NT2/D1 (cell line): ENCODE data around the gene RNF149.

Source experiments
- DNase-seq: peaks from one replicate; pipeline ENCODE4 v3.0.0-alpha.2; 2011; ENCODE audit warnings: low read depth, low spot score
- H3K27me3 ChIP-seq: 2 replicates; pipeline ENCODE4 v1.6.0; 2011; ENCODE audit warnings: mild to moderate bottlenecking; ENCODE audit not compliant: insufficient read length, insufficient read depth
- H3K36me3 ChIP-seq: 2 replicates; pipeline ENCODE4 v1.6.1; 2011; ENCODE audit warnings: mild to moderate bottlenecking, low read length, mixed read lengths; ENCODE audit not compliant: insufficient read depth, insufficient read length
- H3K4me1 ChIP-seq: 2 replicates; pipeline ENCODE4 v1.5.1; 2011; ENCODE audit not compliant: insufficient read depth, insufficient read length
- H3K4me3 ChIP-seq: 2 replicates; pipeline ENCODE4 v1.5.1; 2011; ENCODE audit warnings: low read depth; ENCODE audit not compliant: insufficient read length
- H3K9ac ChIP-seq: 2 replicates; pipeline ENCODE4 v1.6.0; 2011; ENCODE audit warnings: low read depth; ENCODE audit not compliant: insufficient read length
- H3K9me3 ChIP-seq: 2 replicates; pipeline ENCODE4 v1.5.1; 2011; ENCODE audit warnings: mild to moderate bottlenecking, low read length; ENCODE audit not compliant: insufficient read depth
- SUZ12 ChIP-seq: IDR thresholded peaks from 2 replicates; pipeline ENCODE4 v1.6.1; 2011; ENCODE audit not compliant: insufficient read length, insufficient read depth; ENCODE audit errors: extremely low read depth
- YY1 ChIP-seq: IDR thresholded peaks from 2 replicates; pipeline ENCODE4 v1.6.1; 2011; ENCODE audit not compliant: insufficient read length, insufficient read depth
- ZNF274 ChIP-seq: IDR thresholded peaks from 2 replicates; pipeline ENCODE4 v1.6.1; 2011; ENCODE audit warnings: mild to moderate bottlenecking, low read depth, low read length

Gene RNF149

DNA sequence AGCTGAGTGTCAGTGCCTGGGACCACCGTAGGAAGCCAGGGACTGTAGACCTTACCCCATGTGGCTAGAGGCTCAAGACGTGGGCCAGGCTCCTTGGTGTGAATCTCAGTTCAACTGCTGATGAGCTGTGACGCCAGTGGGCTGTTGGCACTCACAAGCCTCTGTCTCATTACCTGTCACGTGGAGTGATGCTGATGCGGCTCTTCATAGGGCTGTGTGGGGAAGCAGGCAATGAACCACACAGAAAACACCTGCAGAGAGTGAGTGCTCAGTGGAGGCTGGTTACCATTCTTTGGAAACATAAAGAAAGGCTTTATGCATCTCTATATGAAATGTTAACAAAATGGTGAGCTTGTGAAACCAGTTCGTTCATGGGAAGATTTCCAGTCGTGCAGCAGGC, 42.7 kb upstream of the RNF149 start:
- H3K9me3 ChIP-seq: no peaks in the 10 kb centered on the region
- H3K27me3 ChIP-seq: no peaks in the 10 kb centered on the region
- no peaks in the 10 kb centered on the region for H3K36me3 ChIP-seq
- TF ChIP-seq ZNF274 (no peak), SUZ12 (no peak), YY1 (no peak)
- DNase-seq: no peak
- no peak overlapping the region for H3K9ac ChIP-seq
- H3K4me3 ChIP-seq: no peak overlapping the region
- H3K4me1 ChIP-seq: peaks cover 5% of the 10 kb centered on the region

DNA sequence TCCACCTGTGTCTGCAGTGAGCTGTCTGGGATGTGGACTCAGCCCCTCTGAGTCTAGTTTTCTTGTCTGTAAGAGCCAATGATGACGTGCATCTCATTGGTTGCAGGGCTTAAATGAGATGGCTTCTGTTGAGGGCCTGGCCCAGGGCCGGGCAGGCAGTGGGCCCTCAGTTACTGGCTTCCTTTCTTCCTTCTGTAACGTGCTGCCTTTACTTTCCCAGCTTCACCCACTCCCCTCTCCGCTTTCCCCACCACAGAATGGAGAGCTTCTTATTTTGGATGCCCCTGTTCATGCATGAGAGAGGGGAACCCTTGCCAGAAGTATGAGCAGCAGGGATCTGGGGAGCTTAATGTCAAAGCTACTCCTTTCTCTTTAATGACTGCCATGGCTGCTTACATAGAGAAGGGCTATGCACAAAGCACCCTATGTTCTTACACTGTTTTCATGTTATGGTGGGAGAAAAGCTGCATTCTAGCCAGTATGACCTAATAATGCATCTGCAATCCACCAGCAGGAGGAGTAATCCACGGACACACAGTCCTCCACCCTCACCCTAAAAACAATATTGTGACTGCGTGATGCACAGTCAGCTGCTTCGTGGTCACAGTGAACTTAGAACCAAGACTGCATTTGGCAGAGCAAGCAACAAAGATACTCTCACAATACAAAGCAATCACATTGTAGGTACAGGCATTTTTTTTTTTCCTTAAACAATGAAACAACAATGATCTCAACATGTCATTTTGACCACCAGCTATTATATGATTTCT, 41.6 kb upstream of the RNF149 start:
- TF ChIP-seq SUZ12 (no peak), ZNF274 (no peak), YY1 (no peak)
- Histone ChIP-seq H3K4me3 (no peak overlapping the region), H3K9ac (no peak overlapping the region), H3K9me3 (no peaks in the 10 kb centered on the region), H3K4me1 (peaks cover 3% of the 10 kb centered on the region), H3K27me3 (no peaks in the 10 kb centered on the region), H3K36me3 (no peaks in the 10 kb centered on the region)
- no peak for DNase-seq

DNA sequence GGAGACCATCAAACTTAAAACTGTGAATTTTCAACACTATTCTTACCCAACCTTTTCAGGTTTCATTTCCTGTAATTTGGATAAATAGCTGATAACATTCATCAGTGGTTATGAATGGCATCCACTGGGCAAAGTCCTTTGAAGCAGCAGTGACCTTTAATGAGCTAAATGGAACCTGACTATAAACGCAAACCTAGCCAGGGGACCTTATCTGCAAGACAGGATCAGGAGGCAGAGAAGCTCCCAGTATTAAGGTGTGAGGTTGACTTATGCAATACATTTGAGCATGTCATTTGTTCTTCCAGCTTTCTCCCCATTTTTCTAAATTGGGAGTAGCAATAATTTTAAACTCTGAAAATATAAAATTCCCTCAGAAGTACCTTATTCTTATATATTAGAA, 40.4 kb upstream of the RNF149 start:
- no peak overlapping the region for H3K9ac ChIP-seq
- no peak overlapping the region for H3K4me3 ChIP-seq
- no peaks in the 10 kb centered on the region for H3K9me3 ChIP-seq
- no peaks in the 10 kb centered on the region for H3K4me1 ChIP-seq
- TF ChIP-seq SUZ12: no peak
- TF ChIP-seq YY1: no peak
- TF ChIP-seq ZNF274: no peak
- no peak for DNase-seq
- no peaks in the 10 kb centered on the region for H3K36me3 ChIP-seq
- no peaks in the 10 kb centered on the region for H3K27me3 ChIP-seq

DNA sequence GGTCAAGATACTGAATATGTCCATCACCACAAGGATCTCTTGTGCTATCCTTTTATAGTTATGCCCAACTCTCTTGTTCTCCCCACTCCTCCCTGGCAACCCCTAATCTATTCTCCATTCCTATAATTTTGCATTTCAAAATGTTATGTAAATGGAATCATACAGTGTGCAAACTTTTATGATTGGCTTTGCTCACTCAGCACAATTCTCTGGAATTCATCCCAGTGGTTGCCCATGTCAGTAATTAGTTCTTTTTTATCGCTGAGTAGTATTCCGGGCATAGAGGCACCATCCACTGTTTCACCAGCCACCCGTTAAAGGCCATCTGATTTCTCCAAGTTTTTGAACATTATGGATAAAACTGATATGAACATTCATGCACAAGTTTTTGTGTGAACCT, 38.4 kb upstream of the RNF149 start:
- H3K4me1 ChIP-seq: peaks cover 2% of the 10 kb centered on the region
- H3K4me3 ChIP-seq: no peak overlapping the region
- no peak for DNase-seq

DNA sequence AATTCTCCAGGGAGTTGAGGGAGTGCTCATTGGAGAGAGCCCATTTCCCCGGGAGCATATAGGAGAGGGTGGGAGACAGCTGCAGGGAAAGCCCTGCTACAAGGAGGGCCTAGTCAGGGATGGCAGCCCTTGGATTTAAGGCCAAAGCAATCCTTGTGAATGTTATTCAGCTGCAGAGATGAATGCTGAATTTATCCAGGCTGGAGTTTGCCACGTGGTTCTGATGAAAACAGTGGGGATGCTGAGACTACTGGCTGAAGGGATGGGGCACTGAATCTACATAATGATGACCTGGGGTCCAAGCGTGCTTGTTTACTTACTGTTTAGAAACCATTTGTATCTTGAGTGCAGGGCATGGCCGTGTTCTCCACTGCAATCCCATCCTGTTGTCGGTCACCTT, 35.6 kb upstream of the RNF149 start:
- peaks cover 5% of the 10 kb centered on the region for H3K4me1 ChIP-seq
- no peaks in the 10 kb centered on the region for H3K9me3 ChIP-seq
- TF ChIP-seq ZNF274: no peak
- TF ChIP-seq YY1: no peak
- TF ChIP-seq SUZ12: no peak

More for the DNA sequence above, 38.4 kb upstream of the RNF149 start:
- TF ChIP-seq SUZ12 (no peak), ZNF274 (no peak), YY1 (no peak)
- H3K36me3 ChIP-seq: no peaks in the 10 kb centered on the region
- no peaks in the 10 kb centered on the region for H3K27me3 ChIP-seq
- H3K9me3 ChIP-seq: no peaks in the 10 kb centered on the region
- no peak overlapping the region for H3K9ac ChIP-seq

DNA sequence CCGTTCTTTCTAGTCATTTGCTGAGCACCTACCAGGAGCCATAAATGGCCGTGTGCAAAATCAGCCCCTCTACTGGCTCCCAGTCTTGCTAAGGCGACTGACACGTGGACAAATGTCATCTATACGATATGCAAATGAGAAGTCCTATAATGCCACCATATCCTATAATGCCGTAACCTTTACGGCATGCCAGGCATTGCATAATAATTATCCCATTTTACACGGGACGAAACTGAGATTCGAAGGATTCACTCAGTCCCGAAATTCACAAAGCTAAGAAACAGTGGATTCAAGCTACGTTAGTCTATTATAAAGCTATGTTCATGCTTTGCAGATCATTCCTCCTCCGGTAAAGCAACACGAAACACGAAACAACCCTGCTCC, 34.1 kb upstream of the RNF149 start:
- no peaks in the 10 kb centered on the region for H3K36me3 ChIP-seq

More for the DNA sequence above, 35.6 kb upstream of the RNF149 start:
- no peak overlapping the region for H3K4me3 ChIP-seq
- H3K9ac ChIP-seq: no peak overlapping the region
- no peaks in the 10 kb centered on the region for H3K27me3 ChIP-seq
- H3K36me3 ChIP-seq: no peaks in the 10 kb centered on the region
- DNase-seq: no peak

DNA sequence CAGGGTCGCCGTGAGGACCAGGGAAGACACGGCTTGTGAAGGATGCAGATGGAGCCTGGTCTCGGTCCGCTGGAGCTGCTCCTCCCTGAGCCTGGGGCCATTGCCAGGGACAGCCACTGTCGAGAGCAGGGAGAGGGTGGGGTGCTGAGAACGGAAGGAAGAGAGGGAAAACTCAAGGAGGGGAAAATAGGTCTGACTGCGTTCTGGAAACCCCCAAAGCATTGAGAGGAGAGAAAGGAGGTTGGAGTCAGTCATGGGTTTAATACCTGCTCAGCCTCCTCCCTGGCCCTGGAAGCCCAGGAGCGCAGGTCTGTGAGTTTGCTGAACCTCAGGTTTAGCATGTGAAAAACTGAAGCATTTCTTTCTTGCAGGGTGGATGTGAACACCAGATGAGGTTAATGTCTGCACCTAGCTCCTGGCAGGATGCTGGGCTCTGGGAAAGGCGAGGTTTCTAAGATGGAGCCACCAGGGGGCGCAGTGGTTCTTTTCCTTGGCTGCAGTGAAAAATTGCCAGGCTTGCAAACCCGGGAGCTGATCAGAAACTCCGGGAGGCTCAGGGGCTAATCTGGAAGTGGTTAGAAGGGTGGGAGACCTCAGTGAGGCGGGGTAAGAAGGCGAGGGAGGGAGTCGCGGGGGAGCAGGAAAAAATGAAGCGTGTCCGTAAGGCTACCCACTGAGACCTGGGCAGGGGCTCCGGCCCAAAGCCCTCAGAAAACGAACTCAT, 33.6 kb upstream of the RNF149 start:
- Histone ChIP-seq H3K27me3 (no peaks in the 10 kb centered on the region), H3K9me3 (no peaks in the 10 kb centered on the region), H3K4me3 (no peak overlapping the region), H3K36me3 (no peaks in the 10 kb centered on the region), H3K9ac (no peak overlapping the region), H3K4me1 (peaks cover 8% of the 10 kb centered on the region)
- TF ChIP-seq YY1 (no peak), SUZ12 (no peak), ZNF274 (no peak)
- DNase-seq: peak; percentile 79

More for the DNA sequence above, 34.1 kb upstream of the RNF149 start:
- no peak for DNase-seq
- TF ChIP-seq ZNF274 (no peak), YY1 (no peak), SUZ12 (no peak)
- Histone ChIP-seq H3K4me3 (no peak overlapping the region), H3K4me1 (peaks cover 8% of the 10 kb centered on the region), H3K27me3 (no peaks in the 10 kb centered on the region), H3K9ac (no peak overlapping the region), H3K9me3 (no peaks in the 10 kb centered on the region)
